Activated naive CD4-positive, alpha-beta T cell treated with anti-CD3 and anti-CD28 coated beads for 36 hours (primary cell): Measurements from ENCODE around the gene PDGFC. TPM values are rescaled to one million over a fixed set of nuclear protein-coding genes. Genes with fewer than 3 reads are reported as not detected.

Experiments used
- CTCF ChIA-PET: fragments of 350-600 bp; sonication (Branson Sonifier 250); formaldehyde crosslinking; loops from one replicate; lab custom pipeline; 2021; ENCODE audit warnings: antibody characterized with exemption; lab: Charles Lee
- DNase-seq: peaks from one replicate; pipeline ENCODE4 v3.0.0-alpha.2; 2020
- H3K27ac Mint-ChIP-seq: one replicate; pipeline ENCODE4 v1.8.0; 2021; ENCODE audit warnings: mild to moderate bottlenecking, mixed read lengths
- H3K27me3 Mint-ChIP-seq: one replicate; pipeline ENCODE4 v1.8.0; 2021; ENCODE audit warnings: low read depth, mixed read lengths
- H3K36me3 Mint-ChIP-seq: one replicate; pipeline ENCODE4 v1.8.0; 2021; ENCODE audit warnings: low read depth, mixed read lengths
- H3K4me1 Mint-ChIP-seq: one replicate; pipeline ENCODE4 v1.8.0; 2021; ENCODE audit warnings: low read depth, mixed read lengths
- H3K4me3 Mint-ChIP-seq: one replicate; pipeline ENCODE4 v1.8.0; 2021; ENCODE audit warnings: mild to moderate bottlenecking, moderate library complexity, mixed read lengths
- H3K9me3 Mint-ChIP-seq: one replicate; pipeline ENCODE4 v1.8.0; 2021; ENCODE audit warnings: mixed read lengths
- intact Hi-C: fragments of 100-400 bp; cut with micrococcal nuclease; formaldehyde crosslinking; loops from one replicate; pipeline ENCODE4 v1.15.1; 2023
- total RNA-seq, 2 experiments: library from RNA; stranded (reverse); gene quantifications; one replicate each; pipeline ENCODE4 v1.2.3, GENCODE V29; 2021

Gene PDGFC, protein sequence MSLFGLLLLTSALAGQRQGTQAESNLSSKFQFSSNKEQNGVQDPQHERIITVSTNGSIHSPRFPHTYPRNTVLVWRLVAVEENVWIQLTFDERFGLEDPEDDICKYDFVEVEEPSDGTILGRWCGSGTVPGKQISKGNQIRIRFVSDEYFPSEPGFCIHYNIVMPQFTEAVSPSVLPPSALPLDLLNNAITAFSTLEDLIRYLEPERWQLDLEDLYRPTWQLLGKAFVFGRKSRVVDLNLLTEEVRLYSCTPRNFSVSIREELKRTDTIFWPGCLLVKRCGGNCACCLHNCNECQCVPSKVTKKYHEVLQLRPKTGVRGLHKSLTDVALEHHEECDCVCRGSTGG
- total RNA-seq = not detected

DNA sequence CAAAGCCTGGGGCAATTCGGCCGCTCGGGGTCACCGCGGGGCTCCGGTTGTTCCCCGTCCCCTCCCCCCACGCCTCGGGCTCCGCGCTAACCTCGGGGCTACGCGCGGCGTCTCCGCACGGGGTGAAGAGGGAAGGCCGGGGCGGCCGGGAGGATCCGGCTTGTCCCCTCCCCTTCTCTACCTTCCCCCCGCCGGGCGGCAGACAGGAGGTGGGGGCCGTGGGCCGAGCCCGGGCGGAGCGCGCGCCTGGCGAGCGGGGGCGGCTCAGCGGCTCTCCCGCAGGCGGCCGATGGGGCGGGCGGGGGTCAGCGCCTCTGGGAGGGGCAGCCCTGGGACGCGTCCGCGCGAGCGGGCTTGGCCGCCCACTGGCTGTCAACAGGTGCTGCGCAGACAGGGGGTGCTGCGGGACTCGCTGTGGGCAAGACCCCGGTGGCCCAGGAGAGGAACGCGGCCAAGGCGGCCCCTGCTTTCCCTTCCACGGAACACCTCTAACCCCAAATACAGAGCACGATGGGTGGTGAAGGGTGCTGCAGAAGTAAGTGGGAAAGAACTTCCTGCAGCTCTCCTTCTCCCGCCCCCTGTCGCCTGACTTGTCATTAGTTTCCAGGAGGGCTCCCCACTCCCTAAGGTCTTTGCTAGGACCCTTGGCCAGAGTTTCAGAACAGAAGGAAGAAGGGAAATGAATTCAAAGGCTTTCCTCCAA, at the start of gene PDGFC:
PDGFC (minus strand) TSS at position 124 of the 703 bp plus-strand sequence. CDS start 896 bp downstream, outside the sequence.
- CTCF ChIA-PET = interaction anchor here (0.6 kb wide), 1 partner anchor 41 kb away, joined by 3 read pairs; no protein-coding TSS in a partner anchor
- Mint-ChIP-seq H3K27me3 (peaks cover 61% of the 10 kb centered on the region), H3K36me3 (peaks cover 3% of the 10 kb centered on the region), H3K9me3 (peaks cover 5% of the 10 kb centered on the region), H3K4me3 (peak within 1 kb of the TSS; percentile 41), H3K27ac (no peak within 1 kb of the TSS), H3K4me1 (peaks cover 12% of the 10 kb centered on the region)
- DNase-seq = peak; percentile 13
- intact Hi-C loops = loop anchor here (5.0 kb wide), 1 partner anchor 1020 kb away; the partner anchor contains the start of gene CTSO

DNA sequence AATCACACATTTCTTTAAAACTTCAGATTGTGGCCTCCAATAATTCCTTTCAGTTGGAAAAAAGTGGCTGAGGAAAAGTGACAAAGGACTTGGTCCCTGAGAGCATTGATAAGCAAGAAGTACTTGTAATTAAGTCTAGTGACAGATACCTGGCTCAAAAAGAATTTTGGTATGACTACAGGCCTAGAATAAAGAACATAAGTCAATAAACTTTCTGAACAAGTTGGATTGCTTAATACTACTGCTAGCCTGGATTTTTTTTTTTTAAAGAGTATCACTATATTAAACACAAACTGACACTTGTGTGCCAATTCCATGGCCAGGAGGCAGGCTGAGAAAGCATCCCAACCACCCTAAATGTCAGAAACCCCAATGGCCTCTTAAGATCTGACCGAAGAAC, 49.3 kb upstream of the PDGFC start:
- H3K27ac Mint-ChIP-seq = no peak overlapping the region
- CTCF ChIA-PET = interaction anchor here (0.6 kb wide), 1 partner anchor 1171 kb away, joined by 4 read pairs; no protein-coding TSS in a partner anchor
- no peaks in the 10 kb centered on the region for H3K27me3 Mint-ChIP-seq
- no peak for DNase-seq
- no peaks in the 10 kb centered on the region for H3K36me3 Mint-ChIP-seq
- H3K4me1 Mint-ChIP-seq = no peaks in the 10 kb centered on the region
- intact Hi-C loops = no loop called here
- no peak overlapping the region for H3K4me3 Mint-ChIP-seq
- H3K9me3 Mint-ChIP-seq = peaks cover 2% of the 10 kb centered on the region

- H3K27me3 Mint-ChIP-seq = no peaks in the 10 kb centered on the region
- DNase-seq = no peak
- no peaks in the 10 kb centered on the region for H3K4me1 Mint-ChIP-seq
- intact Hi-C loops = no loop called here
- CTCF ChIA-PET = no interaction called here
- no peak overlapping the region for H3K27ac Mint-ChIP-seq
- H3K4me3 Mint-ChIP-seq = no peak overlapping the region
- H3K9me3 Mint-ChIP-seq = peaks cover 4% of the 10 kb centered on the region
- no peaks in the 10 kb centered on the region for H3K36me3 Mint-ChIP-seq
Observed at GRCh38 chr4:157018920-157019490, 47.4 kb upstream of the PDGFC start.

DNA sequence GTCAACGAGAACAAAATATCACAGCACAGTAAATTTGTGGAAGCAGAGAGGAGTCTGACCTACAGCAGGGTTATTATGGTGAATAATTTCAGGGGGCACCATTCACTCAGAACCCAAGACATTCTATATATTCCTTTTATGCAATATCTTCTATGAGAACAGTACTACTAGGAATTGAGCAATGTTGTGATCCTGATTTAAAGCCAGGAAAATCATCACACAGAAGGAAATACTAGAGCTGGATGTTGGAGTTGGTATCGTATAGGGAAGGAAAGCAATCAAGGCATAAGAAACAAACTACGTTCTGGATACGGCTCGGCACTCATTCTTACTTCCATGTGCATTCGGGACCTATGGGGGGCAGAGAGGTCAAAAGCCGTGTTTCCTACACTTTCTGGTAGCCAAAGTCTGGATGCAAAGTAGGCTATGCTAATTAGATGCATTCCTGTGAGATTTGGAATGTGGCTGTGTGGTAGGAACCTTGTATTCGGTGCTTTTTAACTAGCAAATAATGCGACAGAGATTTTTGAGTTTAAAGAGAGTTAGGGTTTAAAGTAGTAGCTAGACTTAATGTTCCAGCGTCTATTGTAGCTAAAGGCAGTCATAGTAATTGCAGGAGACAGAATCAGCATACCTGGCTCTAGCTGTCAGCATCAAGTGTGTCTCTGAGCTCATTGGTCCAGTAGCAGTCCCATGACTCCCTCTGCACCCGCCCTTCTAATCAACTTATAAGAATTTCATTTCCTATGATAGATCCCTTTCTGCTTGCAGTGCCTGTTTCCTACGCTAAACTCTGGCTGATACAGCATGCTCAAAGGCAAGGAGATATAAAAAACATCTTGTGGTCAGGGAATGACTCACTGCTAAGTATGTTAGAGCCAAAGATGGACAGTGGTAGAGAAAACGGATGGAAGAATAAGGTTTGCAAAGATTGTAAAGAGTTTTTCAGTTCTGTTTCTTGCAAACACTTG, 43.3 kb upstream of the PDGFC start:
- Mint-ChIP-seq H3K36me3 (no peaks in the 10 kb centered on the region), H3K9me3 (peaks cover 1% of the 10 kb centered on the region), H3K27me3 (no peaks in the 10 kb centered on the region), H3K4me3 (no peak overlapping the region), H3K27ac (no peak overlapping the region), H3K4me1 (no peaks in the 10 kb centered on the region)
- no peak for DNase-seq
- intact Hi-C loops = no loop called here
- CTCF ChIA-PET = no interaction called here

DNA sequence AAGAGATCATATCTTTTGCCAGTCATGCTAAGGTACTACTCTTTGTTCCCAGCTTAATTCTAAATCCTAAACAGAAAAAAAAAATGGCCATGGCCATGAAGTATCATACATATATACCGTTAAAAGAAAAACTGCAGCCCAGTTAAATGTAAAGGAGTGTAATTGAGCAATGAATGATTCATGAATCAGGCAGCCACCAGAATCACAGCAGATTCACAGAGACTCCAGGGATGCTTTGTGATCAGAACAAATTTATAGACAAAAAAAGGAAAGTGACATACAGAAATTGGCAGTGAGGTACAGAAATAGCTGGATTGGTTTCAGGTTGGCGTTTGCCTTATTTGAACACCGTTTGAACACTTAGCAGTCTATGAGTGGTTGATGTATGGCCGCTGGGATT, 42.1 kb upstream of the PDGFC start:
- intact Hi-C loops = no loop called here
- H3K27ac Mint-ChIP-seq = no peak overlapping the region
- H3K4me1 Mint-ChIP-seq = no peaks in the 10 kb centered on the region
- no peaks in the 10 kb centered on the region for H3K27me3 Mint-ChIP-seq
- no peak for DNase-seq
- H3K36me3 Mint-ChIP-seq = no peaks in the 10 kb centered on the region
- H3K4me3 Mint-ChIP-seq = no peak overlapping the region
- CTCF ChIA-PET = no interaction called here
- peaks cover 1% of the 10 kb centered on the region for H3K9me3 Mint-ChIP-seq

- CTCF ChIA-PET = no interaction called here
- Mint-ChIP-seq H3K4me1 (no peaks in the 10 kb centered on the region), H3K9me3 (peaks cover 1% of the 10 kb centered on the region), H3K36me3 (no peaks in the 10 kb centered on the region), H3K27ac (no peak overlapping the region), H3K27me3 (no peaks in the 10 kb centered on the region), H3K4me3 (no peak overlapping the region)
- DNase-seq = no peak
- intact Hi-C loops = no loop called here
Observed at GRCh38 chr4:157012781-157013180, 41.2 kb upstream of the PDGFC start.

- no peak for DNase-seq
- Mint-ChIP-seq H3K27me3 (no peaks in the 10 kb centered on the region), H3K27ac (no peak overlapping the region), H3K9me3 (peaks cover 1% of the 10 kb centered on the region), H3K36me3 (no peaks in the 10 kb centered on the region), H3K4me1 (no peaks in the 10 kb centered on the region), H3K4me3 (no peak overlapping the region)
- intact Hi-C loops = no loop called here
- CTCF ChIA-PET = no interaction called here
Observed at GRCh38 chr4:157012296-157012695, 40.7 kb upstream of the PDGFC start.

DNA sequence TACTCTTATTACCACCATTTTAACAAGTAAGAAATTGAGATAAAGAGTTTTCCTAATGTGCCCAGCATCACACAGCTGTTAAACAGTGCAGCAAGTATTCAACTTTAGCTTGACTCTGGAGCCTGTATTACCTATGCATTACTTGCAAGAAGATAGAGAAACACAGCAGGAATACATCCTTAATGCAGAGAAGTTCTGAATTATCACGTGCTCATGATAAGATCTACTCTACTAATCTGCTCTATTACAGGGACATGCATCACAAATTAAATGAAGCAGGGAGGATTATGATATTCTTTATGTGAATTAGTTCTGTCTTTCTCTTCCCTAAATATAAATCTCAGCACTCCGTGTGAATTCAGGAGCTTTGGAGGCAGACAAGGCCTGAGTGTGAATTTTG, 39.0 kb upstream of the PDGFC start:
- DNase-seq = no peak
- Mint-ChIP-seq H3K4me3 (no peak overlapping the region), H3K27me3 (no peaks in the 10 kb centered on the region), H3K27ac (no peak overlapping the region), H3K36me3 (no peaks in the 10 kb centered on the region), H3K9me3 (peaks cover 1% of the 10 kb centered on the region), H3K4me1 (no peaks in the 10 kb centered on the region)
- CTCF ChIA-PET = no interaction called here
- intact Hi-C loops = no loop called here

DNA sequence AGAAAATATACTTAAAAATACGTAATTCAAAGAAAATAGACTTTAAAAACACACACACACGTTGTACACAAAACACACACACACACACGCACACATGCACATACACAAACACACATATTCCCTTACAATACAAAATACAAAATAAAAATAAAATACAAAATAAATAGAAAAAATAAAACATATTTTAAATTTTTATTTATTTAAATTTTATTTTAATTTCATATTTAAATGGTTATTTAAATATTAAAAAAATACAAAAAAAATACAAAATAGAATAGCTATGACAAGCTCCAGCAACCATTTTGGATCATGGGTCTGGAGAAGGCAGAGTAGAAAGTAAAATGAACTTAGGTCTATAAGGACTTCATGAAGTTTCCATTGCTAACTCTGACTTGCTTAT, 34.2 kb upstream of the PDGFC start:
- Mint-ChIP-seq H3K27me3 (no peaks in the 10 kb centered on the region), H3K4me3 (no peak overlapping the region), H3K4me1 (no peaks in the 10 kb centered on the region), H3K9me3 (no peaks in the 10 kb centered on the region), H3K36me3 (no peaks in the 10 kb centered on the region), H3K27ac (no peak overlapping the region)
- CTCF ChIA-PET = no interaction called here
- DNase-seq = no peak
- intact Hi-C loops = no loop called here

GRCh38 chr4:157005193-157005592, 33.6 kb upstream of the PDGFC start:
- intact Hi-C loops = no loop called here
- no peak overlapping the region for H3K4me3 Mint-ChIP-seq
- CTCF ChIA-PET = no interaction called here
- no peaks in the 10 kb centered on the region for H3K36me3 Mint-ChIP-seq
- no peaks in the 10 kb centered on the region for H3K9me3 Mint-ChIP-seq
- H3K27ac Mint-ChIP-seq = no peak overlapping the region
- no peaks in the 10 kb centered on the region for H3K27me3 Mint-ChIP-seq
- no peak for DNase-seq
- no peaks in the 10 kb centered on the region for H3K4me1 Mint-ChIP-seq

DNA sequence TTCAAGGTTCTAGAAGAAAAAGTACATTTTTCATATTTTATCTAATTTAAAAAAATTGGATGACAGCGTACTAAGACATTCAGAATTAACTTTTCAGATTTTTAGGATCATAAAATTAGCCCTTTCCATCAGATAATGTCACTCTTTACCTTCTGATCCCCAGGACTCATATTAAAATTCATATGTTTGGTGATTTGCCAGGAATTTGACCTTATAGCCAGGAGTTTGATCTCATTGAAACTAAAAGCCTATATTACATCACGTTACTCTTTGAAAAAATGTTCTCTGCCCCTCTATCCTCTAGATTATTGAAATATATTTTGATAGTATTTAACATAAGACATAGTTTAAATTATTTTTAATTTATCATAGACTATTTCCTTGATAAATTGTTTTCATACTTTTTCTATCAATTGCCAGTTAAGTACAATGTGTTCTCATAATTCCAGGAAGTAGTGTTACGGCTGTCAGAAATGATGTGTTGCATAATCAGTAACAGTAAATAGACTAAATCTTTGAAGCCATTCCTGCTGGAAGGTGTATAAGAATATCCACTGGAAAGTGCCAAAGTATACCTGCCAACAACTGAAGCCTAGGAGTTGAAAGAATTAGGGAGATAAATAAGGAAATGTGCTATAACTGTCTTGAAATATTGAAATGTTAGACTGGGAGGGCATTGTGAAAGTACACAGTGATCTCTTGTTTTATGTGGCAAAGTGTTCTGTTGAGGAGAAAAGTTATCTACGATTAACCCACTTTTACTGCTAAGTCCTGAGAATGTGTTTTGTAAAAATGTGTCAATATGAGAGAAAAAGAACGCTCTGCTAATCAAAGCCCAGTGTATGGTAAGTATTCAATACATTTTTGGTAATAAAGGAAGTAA, 32.9 kb upstream of the PDGFC start:
- Mint-ChIP-seq H3K4me3 (no peak overlapping the region), H3K36me3 (no peaks in the 10 kb centered on the region), H3K27ac (no peak overlapping the region), H3K4me1 (no peaks in the 10 kb centered on the region), H3K9me3 (no peaks in the 10 kb centered on the region), H3K27me3 (no peaks in the 10 kb centered on the region)
- DNase-seq = no peak
- intact Hi-C loops = no loop called here
- CTCF ChIA-PET = no interaction called here
